Upper lobe of left lung (tissue), 4 donors: ENCODE data around the gene GRAP.
"Not testable (repeated sequence)": the region's sequence is repeated elsewhere in the genome, so short reads cannot be mapped to it uniquely, and the experiment has no call there.

Experiments
- CTCF ChIP-seq, 6 experiments: fragments of 450-650 bp in 4 of 6; fragments of 200-600 bp in 2 of 6; sonication (generic) in 2 of 6; IDR thresholded peaks; one replicate each; pipeline ENCODE4 v1.5.1; 2016 to 2019; ENCODE audit warnings: antibody characterized with exemption in 6 of 6
- EP300 ChIP-seq, 4 donors: sonication (generic); formaldehyde crosslinking; IDR thresholded peaks; one replicate each; pipeline ENCODE4 v1.5.1; 2017; ENCODE audit warnings: antibody characterized with exemption in 4 of 4, control low read depth in 2 of 4
- POLR2A ChIP-seq, 4 donors: fragments of 450-650 bp; IDR thresholded peaks; one replicate each; pipeline ENCODE4 v1.5.1; 2016 to 2017; ENCODE audit warnings: antibody characterized with exemption in 4 of 4, mild to moderate bottlenecking in 2 of 4
- POLR2AphosphoS5 ChIP-seq, 2 donors: sonication (generic); formaldehyde crosslinking; IDR thresholded peaks; one replicate each; pipeline ENCODE4 v1.5.1; 2017; ENCODE audit warnings: antibody characterized with exemption in 2 of 2

GRCh38 chr17:19048826-19049225 lies 2.1 kb upstream of the GRAP start:
- not testable (repeated sequence) for TF ChIP-seq EP300, CTCF, POLR2AphosphoS5, POLR2A (IDR thresholded peaks at IDR 0.05)
